COLO668 (cell line): Measurements from ENCODE around the gene MRC1.
A peak's percentile ranks its signal among the peaks of the same experiment; 100 is the strongest.

ENCODE experiments used
- DNase-seq: peaks from one replicate; lab custom pipeline; 2025; ENCODE audit not compliant: unreplicated experiment; lab: John Stamatoyannopoulos, UW

MRC1 gene

DNA sequence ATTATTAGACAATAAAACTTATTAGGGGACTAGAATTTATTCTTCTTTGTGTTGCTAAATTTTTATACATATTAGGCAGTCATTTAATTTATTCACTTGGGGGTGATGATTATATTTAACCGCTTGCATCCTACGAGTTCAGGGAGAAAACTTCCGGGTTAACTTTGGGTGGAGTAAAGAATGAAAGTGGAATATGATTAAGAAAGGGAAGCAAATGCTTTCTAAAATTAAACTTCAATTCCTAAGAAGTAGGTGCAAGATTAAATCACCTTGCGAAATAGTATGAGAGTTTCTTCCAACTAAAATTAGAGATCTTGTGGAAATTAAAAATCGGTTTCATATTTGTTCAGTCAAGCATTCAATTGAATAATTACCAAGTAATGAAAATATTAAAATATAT lies 33.5 kb downstream of the MRC1 start:
- no peak for DNase-seq

- no peak for DNase-seq
These were observed 38.6 kb downstream of the MRC1 start for GRCh38 chr10:17847585-17848296.

GRCh38 chr10:17848646-17849045 lies 39.5 kb downstream of the MRC1 start:
- DNase-seq: no peak

DNA sequence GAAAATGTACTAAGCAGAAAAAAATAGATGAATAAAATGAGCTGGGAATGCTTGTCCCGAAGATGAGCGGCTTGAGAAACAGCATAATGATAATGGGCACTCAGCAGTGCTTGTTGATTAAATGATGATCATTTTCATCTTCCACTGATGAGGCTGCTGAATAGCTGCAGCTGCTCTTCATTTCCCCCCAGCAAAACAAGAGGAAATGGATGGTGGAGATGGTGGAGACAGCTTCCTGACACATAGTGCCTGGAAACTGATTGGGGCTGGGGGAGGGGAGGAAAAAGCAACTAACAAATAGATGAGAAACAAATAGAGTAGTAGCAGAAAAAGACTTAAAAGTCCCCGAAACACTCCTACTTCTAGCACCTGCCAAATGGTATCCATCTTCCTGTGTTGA lies 41.4 kb downstream of the MRC1 start:
- no peak for DNase-seq

- DNase-seq: peak; percentile 5
These were observed 42.5 kb downstream of the MRC1 start for GRCh38 chr10:17851611-17852010.

GRCh38 chr10:17854044-17854652 lies 45.0 kb downstream of the MRC1 start:
- no peak for DNase-seq

GRCh38 chr10:17857040-17857439 lies 47.9 kb downstream of the MRC1 start:
- DNase-seq: no peak

GRCh38 chr10:17859492-17860156 lies 50.5 kb downstream of the MRC1 start:
- no peak for DNase-seq

DNA sequence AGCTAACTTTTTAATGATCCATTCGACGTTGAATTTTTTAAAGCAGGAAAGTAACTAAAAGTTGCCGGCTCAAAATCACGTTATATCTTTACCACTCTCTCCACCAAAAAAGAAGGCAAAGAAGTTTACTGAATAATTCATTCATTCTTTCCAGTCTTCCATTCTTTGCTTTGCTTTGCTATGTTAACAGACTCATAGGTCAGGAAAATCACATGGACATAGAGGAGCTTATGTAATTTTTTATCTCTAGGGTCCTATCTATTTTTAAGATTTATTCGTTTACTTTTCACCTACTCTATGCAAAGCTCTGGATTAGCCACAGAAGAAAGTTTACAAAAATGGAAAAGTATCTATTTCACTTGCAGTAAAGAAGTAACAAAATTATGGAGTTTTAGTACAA lies 52.6 kb downstream of the MRC1 start:
- DNase-seq: no peak

DNA sequence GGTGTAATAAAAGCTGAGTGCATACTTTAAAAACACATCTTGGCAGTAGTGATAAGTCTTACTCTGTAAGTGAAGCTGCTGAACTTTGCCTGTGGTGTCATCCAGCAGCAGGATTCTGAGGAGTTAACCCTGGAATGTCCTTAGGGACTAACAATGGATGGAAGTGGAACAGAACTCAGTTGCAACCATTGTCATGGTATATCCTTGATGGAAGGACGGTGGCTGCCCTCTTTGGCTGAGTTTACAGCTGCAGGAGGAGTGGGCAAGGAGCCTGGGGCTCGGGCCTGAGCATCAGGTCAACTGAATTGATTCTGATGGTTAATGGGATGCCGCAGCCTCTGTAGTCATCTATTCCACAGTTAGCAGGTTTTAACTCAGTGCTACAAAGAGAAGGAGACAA lies 56.2 kb downstream of the MRC1 start:
- no peak for DNase-seq

DNA sequence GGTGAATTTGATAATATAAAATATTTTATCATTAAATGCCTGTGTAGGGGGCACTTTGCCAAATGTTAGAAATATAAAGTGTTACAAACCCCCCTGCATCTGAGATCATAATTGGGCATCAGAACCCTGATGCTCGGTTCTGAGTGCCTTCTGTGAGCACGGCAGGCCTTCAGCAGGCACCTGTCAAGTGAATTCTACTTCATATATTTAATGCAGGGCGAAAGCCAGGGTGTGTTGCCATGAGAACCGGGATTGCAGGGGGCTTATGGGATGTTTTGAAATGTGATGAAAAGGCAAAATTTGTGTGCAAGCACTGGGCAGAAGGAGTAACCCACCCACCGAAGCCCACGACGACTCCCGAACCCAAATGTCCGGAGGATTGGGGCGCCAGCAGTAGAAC lies 57.2 kb downstream of the MRC1 start:
- no peak for DNase-seq

GRCh38 chr10:17867056-17867455 lies 57.9 kb downstream of the MRC1 start:
- DNase-seq: no peak

GRCh38 chr10:17871036-17871435 lies 61.9 kb downstream of the MRC1 start:
- no peak for DNase-seq

DNA sequence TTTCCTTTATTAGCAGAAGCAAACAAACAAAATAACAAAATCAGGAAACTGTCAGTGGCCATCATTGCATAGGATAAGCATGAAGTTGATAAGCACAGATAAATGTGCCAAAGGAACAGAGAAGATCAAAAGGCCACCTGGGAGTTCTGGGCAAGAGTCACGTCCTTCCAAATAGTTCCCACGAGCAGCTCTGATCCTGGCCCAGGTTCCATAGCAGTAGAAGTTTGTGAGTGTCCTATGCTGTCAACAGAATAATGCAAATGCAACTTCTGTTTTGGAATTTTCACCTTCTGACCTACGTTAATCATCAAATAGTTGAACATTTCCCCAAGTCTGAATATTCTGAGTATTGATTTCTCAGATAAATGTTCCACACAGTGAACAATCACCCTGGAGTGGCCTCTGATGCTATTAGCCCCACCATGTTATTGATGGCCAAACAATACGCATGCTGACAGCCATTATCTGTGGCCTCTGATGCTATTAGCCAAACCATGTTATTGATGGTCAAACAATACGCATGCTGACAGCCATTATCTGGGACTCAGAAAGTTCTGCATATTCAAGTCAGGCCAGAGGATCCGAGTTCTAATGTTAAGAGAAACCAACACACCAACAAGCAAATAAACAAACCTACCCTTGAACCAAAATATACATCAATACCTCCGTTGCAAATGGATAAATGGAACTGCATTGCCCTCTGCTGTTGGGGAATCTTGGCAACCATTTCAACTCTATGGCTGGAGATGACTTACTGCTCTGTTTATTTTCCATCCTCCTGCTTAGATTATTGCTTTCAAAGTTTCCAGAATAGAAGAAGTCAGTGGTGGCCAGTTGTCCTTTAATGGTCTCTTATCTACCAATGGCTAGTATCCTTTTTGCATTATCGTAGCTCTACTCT lies 63.3 kb downstream of the MRC1 start:
- no peak for DNase-seq

DNA sequence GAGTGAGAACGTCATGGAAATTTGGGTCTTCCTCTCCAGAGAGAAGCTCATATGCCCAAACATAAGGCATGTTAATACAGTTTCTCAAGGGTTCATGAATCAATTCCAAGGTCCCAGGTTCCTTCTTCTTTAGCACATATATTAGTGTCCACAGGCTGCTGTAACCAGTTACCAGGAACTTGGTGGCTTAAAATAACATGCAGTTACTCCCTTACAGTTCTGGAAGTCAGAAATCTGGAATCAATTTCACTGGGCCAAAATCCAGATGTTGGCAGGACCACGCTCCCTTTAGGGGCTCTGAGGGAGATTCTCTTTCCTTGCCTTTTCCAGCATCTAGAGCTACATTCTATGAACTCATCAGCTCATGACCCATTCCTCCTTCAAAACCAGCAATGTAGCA lies 64.8 kb downstream of the MRC1 start:
- no peak for DNase-seq

DNA sequence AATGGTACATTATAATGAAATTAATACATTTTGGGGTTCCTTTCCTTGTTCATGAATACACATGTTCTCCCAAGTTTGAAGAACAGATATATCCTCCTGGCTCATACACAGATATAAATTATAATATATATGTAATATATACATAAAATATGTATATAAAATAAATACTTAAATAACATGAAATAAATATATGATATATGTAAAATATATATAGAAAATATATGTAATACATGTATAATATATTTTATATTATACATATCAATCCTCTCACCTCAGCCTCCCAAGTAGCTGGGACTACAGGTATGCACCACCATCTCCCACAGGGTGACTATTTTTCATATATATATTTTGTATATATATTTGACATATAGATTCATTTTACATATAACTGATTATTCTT lies 68.0 kb downstream of the MRC1 start:
- DNase-seq: no peak

DNA sequence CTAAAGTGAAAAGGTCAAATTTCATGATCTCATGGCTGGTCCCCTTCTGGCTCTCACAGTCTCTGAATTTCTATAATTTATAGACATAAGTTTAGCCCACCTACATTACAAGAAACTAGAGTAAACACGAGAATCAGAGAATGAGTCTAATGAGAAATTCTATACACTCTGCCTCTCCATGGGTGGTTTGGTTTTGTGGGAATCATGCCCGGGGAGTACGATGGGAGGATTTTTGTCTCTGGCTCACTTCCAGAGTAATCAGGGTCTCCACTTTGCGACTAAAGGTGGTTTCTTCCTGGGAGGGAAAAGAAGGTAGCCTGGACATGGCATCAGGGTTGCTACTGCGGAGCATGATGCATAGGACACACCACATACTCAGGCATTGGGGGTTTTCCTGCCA lies 69.7 kb downstream of the MRC1 start:
- no peak for DNase-seq

DNA sequence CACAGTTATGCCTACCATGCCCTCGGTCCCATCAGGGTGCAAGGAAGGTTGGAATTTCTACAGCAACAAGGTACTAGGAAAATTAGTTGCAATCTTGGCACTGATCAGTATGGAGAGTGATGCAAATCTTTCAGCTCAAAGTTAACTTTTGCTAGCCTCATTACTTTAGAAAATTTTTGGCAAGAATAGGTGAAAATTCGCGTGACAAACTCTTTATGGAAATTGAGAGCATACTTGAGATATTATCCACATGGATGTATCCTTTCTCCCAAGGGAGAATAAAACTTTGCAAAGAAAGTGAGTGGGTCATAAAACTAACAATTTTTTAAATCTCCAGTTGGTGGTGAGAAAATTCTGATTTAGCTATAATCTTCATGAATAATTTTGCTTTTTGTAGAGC lies 71.5 kb downstream of the MRC1 start:
- no peak for DNase-seq

DNA sequence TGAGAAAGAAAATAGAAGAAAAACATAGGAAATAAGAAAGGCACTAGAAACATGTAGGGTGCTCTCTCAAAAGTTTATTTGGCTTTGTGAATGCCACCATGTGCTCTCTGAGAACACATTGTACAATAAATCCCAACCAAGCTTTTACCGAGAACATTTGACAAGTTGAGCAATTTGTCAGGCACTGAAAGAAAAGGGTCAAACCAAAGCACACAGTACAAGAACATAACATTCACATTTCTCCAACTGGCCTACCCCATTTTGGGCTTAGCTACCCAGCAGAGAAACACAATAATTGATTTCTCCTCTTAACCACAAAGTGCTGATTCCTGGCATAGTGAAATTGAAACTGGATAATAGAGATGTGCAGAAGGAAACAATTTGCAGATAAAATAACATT lies 73.4 kb downstream of the MRC1 start:
- no peak for DNase-seq

DNA sequence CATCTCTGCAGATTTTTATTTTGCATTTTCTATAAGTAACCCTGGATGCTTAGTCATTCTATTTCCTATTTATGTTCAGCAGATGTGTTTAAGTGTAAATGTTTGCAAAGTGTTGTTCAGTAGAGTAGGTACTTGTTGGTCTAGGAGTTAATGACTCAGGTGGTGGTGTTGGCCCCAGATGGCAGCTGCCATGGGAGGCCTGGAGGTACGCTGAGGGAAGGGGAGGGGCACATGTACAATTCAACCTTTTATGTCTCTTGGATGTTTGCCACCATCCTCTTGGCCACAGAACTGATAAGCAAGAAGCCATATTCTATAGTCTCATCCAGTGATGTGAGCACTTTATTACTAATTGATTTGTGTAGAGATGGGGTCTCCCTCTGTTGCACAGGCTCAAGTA lies 74.5 kb downstream of the MRC1 start:
- peak; percentile 20 for DNase-seq

GRCh38 chr10:17888189-17888588 lies 79.0 kb downstream of the MRC1 start:
- no peak for DNase-seq

DNA sequence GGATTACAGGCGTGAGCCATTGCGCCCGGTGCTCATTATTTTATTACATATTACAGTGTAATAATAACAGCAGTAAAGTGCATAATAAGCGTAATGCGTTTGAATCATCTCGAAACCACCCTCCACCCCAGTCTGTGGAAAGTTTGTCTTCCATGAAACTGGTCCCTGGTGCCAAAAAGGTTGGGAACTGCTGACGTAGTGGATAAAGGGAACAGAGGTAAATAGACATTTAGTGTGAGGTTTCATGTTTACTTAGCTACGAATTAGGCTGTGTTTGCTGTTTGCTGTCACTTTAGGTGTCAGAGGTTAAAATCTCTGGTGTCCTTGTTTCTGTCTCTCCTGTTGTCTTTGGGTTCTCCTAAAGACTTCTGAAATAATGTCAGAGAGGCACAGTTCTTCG lies 82.3 kb downstream of the MRC1 start:
- no peak for DNase-seq
